ENCODE measurements around the gene ACTN3.
"Not testable (repeated sequence)": the region's sequence is repeated elsewhere in the genome, so short reads cannot be mapped to it uniquely, and the experiment has no call there.

DNA sequence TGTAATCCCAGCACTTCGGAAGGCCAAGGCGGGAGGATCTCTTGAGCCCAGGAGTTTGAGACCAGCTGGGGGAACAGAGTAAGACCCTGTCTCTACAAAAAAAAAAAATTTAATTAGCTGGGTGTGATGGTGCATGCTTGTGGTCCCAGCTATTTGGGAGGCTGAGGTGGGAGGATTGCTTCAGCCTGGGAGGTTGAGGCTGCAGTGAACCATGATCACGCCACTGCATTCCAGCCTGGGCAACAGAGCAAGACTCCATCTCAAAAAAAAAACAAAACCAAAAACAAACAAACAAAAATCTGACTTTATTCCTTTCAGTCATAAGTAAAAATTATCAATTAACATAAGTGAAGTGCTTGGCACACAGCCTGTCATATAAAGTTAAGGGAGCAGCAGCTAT lies 59.9 kb downstream of the ACTN3 start:
- TF ChIP-seq POLR2A, POLR2AphosphoS5 (IDR thresholded peaks at IDR 0.05): not testable (repeated sequence)
- TF ChIP-seq, protein P1, sequence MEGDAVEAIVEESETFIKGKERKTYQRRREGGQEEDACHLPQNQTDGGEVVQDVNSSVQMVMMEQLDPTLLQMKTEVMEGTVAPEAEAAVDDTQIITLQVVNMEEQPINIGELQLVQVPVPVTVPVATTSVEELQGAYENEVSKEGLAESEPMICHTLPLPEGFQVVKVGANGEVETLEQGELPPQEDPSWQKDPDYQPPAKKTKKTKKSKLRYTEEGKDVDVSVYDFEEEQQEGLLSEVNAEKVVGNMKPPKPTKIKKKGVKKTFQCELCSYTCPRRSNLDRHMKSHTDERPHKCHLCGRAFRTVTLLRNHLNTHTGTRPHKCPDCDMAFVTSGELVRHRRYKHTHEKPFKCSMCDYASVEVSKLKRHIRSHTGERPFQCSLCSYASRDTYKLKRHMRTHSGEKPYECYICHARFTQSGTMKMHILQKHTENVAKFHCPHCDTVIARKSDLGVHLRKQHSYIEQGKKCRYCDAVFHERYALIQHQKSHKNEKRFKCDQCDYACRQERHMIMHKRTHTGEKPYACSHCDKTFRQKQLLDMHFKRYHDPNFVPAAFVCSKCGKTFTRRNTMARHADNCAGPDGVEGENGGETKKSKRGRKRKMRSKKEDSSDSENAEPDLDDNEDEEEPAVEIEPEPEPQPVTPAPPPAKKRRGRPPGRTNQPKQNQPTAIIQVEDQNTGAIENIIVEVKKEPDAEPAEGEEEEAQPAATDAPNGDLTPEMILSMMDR (IDR thresholded peaks at IDR 0.05): not testable (repeated sequence)
